Endometrial microvascular endothelial cells (primary cell): Measurements from ENCODE around the gene PBX1. TPM values are rescaled to one million over a fixed set of nuclear protein-coding genes. Genes with fewer than 3 reads are reported as not detected.

Experiments used
- in situ Hi-C: cut with HindIII; loops from 2 replicates; pipeline ENCODE4 v1.10.0; 2017; ENCODE audit warnings: low sequenced_read_pairs, low pct_unique_long_range_greater_than_20kb; ENCODE audit errors: inconsistent ontology term
- total RNA-seq: library from RNA; depleted of rRNA; stranded (reverse); fragments of >200 nt; gene quantifications from one replicate; pipeline ENCODE4 v1.2.3, GENCODE V29; 2015; ENCODE audit errors: inconsistent ontology term

The PBX1 gene
- total RNA-seq, 1 donor from 2014 or later, result 3.1 TPM

DNA sequence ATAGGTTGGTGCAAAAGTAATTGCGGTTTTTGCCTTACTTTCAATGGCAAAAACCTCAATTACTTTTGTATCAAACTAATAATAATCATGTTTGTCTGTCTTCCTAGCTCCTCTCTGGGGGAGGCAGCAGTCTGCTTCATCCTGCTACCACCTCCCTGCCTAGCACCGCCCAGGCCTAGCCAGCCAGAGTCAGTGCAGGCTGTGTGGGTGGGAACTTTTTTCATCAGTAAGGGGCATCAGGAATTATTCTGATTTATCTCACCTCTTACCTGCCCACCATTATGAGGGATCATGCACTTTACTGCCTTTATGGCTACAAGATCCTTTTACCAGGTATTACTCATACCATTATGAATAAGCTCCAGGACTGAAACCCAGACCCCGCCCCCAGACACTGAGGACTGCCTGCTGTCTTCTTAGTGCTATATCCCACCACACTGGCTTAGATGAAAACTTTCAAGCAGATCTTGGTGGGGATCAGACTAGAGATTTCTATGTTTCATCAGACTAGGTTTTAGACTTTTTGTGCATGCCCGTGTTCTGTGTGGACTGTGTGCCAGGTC lies 116.4 kb downstream of the PBX1 start:
- in situ Hi-C loops, result no loop called here

DNA sequence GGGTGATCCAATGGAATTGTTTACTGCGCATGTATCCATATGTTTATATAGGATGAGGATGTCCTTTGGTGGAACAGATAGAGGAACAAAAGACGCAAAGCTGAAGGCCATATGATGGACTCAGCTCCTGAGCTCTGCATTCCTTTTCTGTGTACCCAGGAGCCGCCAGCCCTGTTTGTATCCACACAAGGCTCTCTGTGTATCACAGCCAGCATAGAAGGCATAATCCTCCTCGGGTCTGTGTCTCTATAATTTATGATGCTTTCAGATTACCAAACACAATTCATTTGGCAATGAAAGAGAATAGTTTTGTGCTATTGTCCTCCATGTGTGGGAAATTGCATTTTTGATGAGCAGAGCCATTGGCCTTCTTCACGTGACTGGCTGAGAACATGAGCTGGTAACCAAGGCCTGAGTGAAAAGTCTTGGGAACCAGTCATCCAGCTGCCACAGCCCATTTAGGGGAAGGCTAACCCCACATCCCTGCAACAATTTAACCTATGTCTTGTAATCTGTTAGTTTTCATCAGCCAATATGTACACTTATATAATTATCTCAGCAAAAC lies 119.2 kb downstream of the PBX1 start:
- in situ Hi-C loops, result no loop called here

DNA sequence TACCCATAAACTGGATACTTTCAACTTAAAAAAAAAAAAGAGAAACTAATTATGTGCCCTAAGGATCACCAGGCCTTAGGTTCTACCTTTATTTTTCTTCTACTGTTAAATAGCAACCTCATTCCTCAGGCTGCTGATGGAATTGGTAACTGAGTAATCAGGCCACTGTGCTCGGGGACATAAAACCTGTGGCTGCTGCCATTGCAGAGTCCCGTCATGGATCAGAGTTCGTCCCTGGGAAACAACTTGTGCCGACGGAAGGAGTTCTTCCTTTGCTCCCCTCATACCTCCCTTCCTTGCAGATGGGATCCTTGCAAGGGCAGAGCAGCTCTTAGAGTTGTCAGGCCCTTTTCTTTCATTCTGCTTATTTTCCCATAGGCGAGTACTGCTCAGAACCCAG lies 123.6 kb downstream of the PBX1 start:
- in situ Hi-C loops, result no loop called here

DNA sequence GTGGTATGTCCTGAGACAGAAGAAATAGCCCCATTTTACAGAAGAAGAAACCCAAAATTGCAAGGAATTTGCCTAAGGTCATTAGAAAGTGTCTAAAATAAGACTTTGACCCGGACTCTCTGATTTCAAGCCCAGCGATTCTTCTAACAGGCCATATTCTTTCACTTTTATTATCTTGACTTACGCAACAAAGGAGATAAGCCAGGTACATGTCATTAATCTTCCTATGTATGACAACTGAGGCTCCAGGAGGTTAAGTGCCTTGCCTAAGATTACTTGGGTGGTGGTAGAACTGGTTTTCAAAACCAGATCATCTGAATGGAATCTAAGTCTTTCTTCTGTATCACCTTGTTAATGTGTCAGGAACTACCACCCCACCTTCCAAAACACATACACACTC lies 124.3 kb downstream of the PBX1 start:
- in situ Hi-C loops, result no loop called here

DNA sequence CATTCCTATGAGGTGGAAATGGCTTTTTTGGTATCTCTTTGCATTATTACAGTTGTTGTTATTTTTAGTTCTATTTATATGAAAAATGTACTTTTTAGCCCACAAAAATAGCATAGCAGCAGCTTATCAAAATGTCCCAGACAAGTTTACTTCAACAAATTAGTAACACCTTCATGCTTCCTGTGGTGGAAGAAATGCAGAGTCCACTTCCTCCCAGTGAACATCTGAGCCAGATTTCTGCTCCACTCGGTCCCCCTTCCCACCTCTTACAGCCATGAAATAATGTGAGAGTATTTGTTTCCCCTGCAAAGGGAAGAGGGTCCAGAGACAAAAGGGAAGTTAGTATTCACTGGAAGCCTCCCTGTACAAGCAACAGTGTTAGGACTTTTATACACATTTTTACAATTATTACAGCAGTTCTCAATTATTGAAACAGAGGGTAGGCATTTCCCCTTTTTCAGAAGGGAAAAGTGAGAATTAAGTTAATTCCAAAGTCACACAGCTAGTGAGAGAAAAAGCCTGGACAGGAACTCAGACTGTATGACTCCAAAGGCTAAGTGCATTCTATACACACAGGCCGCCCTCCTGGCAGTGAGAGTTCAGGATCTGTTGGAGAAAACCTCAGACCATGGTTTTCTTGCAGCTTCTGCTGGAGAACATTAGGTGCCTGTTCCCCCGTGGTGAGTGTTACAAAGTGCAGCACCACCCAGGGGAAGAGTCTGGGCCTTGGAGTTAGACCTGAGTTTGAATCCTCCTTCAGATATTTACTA lies 126.5 kb downstream of the PBX1 start:
- in situ Hi-C loops, result no loop called here

DNA sequence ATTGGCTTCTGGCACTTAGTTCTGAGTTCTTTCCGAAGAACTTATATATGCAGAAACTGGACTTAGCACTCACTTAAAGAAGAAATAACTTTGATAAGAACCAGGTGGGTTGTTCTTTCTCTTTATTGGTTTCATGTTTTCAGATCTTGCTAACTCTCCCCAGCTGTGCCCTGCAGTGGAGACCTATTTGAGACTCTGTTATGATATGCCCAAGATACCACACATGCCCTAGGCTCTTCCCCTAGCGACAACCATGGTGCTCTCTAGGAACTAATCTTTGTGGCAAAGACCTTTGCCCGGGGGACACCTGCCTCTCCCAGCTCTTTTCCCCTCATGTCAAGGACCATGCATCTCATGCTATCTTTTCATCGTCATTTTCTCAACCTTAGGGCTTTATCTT lies 128.8 kb downstream of the PBX1 start:
- in situ Hi-C loops, result no loop called here

DNA sequence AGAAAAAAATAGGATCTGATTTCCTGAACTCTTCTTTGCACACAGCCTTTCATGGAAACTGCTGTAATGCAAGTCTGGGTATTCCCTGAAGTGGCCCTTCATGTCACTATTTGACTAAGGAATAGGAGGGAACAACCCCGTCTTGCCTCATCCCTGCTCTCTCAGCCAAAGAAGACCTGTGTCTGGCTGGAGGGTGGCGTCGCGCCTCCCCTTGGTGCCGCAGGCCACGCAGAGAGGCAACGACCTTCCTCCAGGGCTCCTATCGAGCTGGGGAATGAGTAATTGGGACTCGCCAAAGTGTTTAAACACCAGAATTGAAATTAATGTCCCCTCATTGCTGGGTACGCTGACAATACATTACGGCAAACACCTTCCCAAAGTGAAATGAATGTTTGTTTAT lies 129.8 kb downstream of the PBX1 start:
- in situ Hi-C loops, result no loop called here

DNA sequence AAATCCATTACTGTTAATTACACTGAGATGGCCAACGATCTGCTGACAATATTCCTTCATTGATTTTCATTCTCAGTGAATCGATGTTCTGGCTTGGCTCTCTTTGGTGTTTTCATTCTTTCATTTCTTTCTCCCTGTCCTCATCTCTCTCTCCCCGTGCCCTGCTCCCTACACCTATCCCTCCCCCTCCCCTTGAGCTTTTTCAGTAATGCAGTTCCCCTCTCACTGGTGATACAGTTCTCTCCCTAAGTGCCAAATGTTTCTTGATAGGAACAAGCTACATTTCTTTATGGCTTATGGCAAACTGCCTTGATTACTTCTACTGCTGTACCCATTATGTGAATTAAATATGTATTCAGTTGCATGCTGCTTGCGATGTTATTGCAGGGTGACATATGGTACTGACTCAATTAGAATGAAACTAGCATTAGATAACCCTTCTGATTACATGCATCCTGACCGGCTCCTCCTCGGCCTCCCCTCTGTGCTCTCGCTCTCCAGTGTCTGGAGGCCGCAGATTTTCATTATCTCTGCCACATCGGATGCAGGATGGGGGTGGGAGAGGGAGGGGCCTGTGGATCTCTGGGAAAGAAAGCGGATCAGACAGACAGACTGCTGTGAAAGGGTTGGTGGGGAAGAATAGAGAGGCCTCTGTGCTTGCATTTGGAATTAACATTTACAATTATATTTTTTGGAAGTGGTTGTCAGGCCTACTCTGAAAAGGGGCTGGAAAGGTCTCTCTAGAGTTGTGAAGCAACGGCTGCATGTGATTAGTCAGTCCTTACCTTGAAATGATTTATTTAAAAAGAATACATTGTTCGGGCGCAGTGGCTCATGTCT lies 130.9 kb downstream of the PBX1 start:
- in situ Hi-C loops, result no loop called here

DNA sequence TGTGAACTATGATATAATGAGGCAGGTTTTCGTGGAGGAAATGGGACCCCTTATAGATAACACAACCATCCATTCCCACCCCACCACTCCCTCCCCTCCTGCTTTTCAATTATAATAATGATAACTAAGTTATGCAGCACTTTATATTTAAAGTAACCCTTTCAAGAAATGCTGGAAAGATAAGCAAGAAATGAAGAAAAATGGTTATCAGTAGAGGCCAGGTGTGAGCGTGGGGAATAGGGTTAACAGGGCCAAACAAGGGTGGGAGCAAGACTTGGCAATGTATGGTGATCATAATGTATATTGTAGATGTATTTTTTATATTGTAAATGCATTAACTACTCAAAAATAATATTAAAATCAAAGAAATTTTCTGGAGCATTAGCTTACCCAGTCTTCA lies 133.4 kb downstream of the PBX1 start:
- in situ Hi-C loops, result no loop called here

DNA sequence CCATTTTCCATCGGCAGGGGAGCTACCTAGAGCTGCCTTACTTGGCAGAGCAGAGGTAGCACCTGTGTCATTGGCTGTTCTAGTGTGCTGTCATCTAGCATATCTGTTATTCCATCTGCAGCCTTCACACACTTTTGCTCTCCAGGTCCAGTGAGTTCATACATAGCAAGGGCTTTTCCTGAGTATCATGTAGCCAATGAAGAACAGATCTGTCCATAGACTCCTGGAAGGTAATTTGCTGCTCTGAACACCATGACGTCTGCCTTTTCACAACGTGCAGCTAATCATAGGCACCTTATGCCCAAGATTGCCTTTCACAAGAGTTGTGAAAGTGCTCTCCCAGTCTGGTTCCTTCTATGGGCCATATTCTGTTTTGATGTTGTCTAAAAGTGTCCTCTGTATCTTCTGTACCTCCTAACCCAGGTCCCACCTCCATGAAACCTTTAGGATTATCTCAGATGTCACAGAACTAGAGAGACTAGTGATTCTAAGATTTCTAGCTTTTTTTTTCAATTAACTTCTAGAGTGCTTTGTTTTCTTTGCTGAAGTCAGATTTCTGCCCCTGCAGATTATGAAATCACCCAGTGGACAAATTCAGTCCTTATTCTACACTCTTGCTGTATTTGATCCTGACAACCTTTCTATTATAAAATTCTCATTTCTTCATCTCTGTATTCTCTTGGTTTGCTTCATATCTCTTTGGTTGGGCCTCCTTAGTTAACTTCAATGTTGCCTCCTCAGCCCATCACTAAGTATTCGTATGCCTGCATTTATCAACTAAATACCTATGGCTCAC lies 134.8 kb downstream of the PBX1 start:
- in situ Hi-C loops, result no loop called here

DNA sequence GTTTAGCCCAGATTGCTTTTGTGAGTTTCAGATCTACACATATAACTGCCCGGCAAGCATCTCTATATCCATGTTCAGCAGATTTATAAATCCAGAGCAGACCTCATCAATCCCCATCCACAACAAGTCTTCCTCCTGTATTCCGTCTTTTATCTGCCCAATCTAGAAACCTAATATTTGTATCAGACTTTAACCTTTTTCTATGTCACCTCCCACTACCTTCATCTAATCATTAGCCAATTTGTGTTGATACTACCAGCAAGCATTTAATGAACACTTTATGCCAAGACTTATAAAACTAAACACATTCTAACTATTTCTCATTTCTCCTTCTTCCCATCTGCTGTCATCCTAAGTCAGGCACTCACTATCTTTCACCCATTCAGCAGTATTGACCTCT lies 135.5 kb downstream of the PBX1 start:
- in situ Hi-C loops, result no loop called here

DNA sequence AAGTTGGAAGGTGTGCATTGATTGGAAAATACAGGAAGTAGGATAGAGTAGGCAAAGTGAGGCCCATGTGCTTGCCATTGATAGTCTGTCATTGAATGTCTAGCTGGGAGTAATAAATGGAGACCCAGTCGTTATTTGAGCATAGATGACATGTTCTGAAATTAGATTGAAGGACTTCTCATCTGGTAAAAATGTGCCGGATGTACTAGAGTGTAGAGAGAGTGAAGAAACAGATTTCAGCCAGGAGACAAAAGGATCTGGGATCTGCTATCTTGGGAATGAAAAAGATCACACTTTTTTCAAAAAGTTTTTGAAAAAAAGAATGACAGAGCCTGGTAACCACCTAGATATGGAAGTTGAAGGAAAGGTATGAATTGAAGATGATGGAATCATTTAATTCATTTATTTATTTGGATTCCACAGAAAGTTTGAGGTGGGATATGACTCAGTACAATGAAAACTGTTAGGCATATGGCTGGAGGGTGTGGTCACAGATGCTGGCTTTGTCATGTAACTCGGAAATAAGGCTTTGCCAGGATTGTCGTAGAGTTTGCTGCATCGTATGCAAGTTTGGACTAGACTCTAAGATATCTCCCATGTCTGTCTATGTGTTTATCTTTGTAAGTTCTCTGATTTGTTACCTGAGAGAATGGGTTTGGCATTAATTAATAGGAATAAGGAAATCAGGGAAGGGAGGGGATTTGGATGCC lies 137.1 kb downstream of the PBX1 start:
- in situ Hi-C loops, result no loop called here

DNA sequence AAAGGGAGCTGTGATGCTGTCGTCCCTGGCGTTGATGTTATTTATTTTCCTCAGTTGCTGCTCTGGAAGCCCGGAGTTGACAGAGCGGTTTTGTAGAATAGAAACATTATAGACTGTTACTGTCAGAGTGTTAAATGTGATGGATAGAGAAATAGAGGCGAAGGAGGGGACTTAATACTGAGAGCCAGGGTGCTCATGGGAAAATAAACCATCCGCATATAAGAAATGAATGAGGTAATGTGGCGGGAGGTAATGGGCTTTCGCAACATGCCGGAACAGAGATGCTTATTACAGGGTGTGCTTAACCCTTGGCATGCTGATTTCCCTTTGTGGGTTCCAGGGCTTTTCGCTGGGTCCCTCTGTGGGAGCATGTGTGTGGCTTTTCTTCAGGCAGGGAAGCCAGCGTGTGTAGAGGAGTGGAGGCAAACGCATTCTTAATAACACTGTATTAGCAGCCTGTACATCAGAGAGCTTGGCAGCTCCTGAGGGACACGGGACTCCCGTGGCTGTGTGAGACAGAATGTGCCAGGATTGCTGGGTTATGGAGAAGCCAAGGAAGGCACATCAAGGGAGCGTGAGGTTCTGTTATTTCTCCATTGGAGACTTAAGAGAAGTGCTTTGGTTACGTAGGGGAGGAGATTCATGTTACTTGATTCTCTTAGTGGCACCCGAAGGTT lies 141.0 kb downstream of the PBX1 start:
- in situ Hi-C loops, result no loop called here

DNA sequence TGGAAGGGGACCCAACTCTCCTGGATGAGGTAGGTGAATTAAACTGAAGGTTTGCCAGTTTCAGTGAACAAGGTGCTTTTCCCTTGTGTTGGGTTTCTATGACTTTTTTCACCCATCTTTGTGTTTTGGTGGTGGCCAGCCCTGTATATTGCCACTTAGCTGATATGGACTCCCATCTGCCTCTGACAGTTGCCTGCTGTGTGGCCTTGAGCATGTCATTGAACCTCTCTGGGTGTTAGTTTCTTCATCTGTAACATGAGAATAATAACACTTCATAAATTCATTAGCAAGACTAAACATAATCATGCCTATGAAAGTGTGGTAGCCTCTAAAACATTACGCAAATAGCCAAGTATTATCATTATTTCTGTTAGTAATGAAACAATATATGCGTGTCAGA lies 141.7 kb downstream of the PBX1 start:
- in situ Hi-C loops, result no loop called here

DNA sequence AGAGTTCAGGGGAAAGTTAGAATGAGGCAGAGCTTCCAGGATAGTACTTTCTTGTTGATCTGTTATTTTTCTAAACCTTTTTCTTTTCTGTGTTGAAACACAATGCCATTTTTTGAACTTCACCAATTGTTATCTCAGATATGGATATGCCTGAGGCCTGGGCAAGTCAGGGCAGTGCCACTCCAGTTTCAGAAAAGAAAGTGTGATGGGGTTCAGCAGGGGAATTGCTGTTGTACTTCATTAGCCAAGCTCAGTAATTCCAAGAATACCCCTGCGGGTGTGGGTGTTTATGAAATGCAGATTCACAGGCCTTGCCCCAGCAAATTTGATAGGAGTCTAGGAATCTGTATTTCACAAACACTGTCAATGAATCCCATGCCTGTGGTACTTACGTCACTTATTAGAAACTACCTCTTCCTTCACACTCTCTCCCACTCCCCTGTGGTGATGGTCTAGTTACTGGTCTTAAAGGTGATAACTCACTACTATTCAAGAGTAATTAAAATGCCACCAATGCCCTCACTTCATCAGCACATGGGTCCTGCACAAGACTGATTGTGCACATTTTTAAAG lies 142.3 kb downstream of the PBX1 start:
- in situ Hi-C loops, result no loop called here

DNA sequence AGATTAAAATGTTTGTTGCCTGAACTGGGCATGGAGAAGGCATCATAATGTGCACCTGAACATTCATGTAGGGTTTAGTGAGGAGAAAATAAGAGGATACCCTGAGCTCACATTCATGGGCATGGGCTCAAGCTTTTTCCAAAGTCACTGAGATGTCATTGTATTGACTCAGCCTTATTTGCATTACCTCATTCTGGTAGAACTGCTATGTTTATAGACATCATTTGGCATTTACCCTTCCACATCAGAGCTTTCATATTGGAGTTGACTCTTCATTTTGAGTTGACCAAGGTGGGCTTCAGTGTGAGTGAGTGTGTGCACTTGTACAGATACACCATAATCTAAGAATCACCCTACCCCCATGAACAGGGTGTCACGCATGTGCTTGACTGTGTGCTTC lies 143.2 kb downstream of the PBX1 start:
- in situ Hi-C loops, result no loop called here

DNA sequence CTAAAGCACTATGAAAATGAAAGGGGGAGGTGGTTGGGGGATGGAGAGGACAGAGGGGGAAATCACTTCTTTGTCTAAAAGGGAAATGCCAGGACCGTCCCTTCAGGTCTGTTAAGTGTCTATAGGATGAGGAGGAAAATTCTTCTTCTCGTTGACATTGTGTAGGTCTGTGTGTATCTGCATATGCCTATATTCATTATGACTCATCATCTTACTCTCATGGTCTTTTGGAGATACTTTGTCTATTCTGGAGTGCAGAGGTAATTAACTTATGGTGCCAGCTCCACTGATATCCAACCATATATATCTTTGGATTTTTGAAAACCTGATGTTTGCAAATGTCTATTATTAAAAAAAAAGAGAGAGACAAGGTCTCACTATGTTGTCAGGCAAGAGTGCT lies 143.7 kb downstream of the PBX1 start:
- in situ Hi-C loops, result no loop called here

DNA sequence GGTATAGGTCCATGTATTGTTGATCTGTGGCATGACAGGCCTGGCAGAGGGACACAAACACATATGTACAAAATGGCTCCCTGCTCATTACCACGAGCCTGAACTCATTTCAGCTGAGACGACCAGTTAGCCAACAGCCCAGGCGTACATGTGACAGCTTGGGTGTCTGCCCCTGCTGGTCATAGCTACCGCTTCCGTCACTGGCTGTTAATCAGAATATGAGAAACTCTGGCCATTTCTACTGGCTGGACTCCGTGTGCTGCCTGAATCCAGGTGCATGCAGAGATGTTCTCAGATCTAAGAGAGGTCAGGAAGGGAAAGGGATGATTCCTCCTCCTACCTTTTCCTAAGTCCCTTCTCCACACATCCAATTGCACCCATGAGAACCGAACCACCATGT lies 144.5 kb downstream of the PBX1 start:
- in situ Hi-C loops, result no loop called here
